Activated T-helper 17 cell treated with anti-CD3 and anti-CD28 coated beads, Interleukin-2, amount 50 U/mL, for 72 hours (primary cell): ENCODE measurements around the gene PNO1. TPM values are rescaled to one million over a fixed set of nuclear protein-coding genes. Genes with fewer than 3 reads are reported as not detected.

Experiments used
- total RNA-seq, 2 donors: library from RNA; stranded (reverse); gene quantifications; one replicate each; pipeline ENCODE4 v1.2.3, GENCODE V29; 2022

PNO1 gene
- total RNA-seq, 2 donors from 2014 or later, result 10.1 to 27.7 TPM

Other genes starting within 250 kb of the PNO1 start
- gene C1D, start 94.9 kb upstream of the PNO1 start, total RNA-seq, result 10 to 100 TPM; 16.8 to 17.8 TPM
- gene PPP3R1, start 94.6 kb downstream of the PNO1 start, total RNA-seq, result 10 to 100 TPM; 54.1 to 70.0 TPM
- gene CNRIP1, start 162.1 kb downstream of the PNO1 start, total RNA-seq, result not detected
- gene PLEK, start 207.4 kb downstream of the PNO1 start, total RNA-seq, result 1 to 10 TPM; 1.0 to 2.7 TPM